ENCODE measurements around the gene ZGPAT. TPM values are rescaled to one million over a fixed set of nuclear protein-coding genes. Genes with fewer than 3 reads are reported as not detected.

ZGPAT gene
- total RNA-seq, 1 experiment from 2014 or later, result 27.2 TPM

GRCh38 chr20:63697357-63697867 lies 10.4 kb upstream of the ZGPAT start:
- Histone ChIP-seq H3K27me3 (ENCODE audit: insufficient read depth, low read depth) (no peaks in the 10 kb centered on the region), H3K27ac (no peak overlapping the region), H3K79me2 (ENCODE audit: low read depth) (0 out of 2 replicates have a peak, but pooled peaks cover 5% of the 10 kb centered on the region), H4K20me1 (ENCODE audit: insufficient read depth) (0 out of 2 replicates have a peak, but pooled peaks cover 3% of the 10 kb centered on the region), H3K4me3 (no peak overlapping the region), H3K4me1 (replicated peaks; ENCODE audit: insufficient read depth) (peaks cover 20% of the 10 kb centered on the region), H3K9me3 (ENCODE audit: insufficient read depth, low read depth) (no peaks in the 10 kb centered on the region), H2AFZ (no peak overlapping the region), H3K36me3 (ENCODE audit: low read depth) (no peaks in the 10 kb centered on the region), H3F3A (ENCODE audit: insufficient read depth, low read depth) (peaks cover 54% of the 10 kb centered on the region), H3K9me2 (ENCODE audit: insufficient read depth) (no peaks in the 10 kb centered on the region), H3K4me2 (no peak overlapping the region)
- intact Hi-C loops (cut with micrococcal nuclease; ENCODE audit: unreplicated experiment), result no loop called here
- ChIA-PET POLR2A (ENCODE audit: unreplicated experiment) (interaction anchor here (0.6 to 0.7 kb wide), 2 partner anchors 14 to 42 kb away, joined by 3 read pairs; partner anchors contain the start of gene SLC2A4RG), CTCF (no interaction called here)
- TF ChIP-seq, protein P1, sequence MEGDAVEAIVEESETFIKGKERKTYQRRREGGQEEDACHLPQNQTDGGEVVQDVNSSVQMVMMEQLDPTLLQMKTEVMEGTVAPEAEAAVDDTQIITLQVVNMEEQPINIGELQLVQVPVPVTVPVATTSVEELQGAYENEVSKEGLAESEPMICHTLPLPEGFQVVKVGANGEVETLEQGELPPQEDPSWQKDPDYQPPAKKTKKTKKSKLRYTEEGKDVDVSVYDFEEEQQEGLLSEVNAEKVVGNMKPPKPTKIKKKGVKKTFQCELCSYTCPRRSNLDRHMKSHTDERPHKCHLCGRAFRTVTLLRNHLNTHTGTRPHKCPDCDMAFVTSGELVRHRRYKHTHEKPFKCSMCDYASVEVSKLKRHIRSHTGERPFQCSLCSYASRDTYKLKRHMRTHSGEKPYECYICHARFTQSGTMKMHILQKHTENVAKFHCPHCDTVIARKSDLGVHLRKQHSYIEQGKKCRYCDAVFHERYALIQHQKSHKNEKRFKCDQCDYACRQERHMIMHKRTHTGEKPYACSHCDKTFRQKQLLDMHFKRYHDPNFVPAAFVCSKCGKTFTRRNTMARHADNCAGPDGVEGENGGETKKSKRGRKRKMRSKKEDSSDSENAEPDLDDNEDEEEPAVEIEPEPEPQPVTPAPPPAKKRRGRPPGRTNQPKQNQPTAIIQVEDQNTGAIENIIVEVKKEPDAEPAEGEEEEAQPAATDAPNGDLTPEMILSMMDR (conservative IDR thresholded peaks at IDR 0.05), result no peak
- no peak for TF ChIP-seq EZH2 (IDR thresholded peaks at IDR 0.05; ENCODE audit: low read depth)
- BruUV-seq (replicated peaks), result no TSS peak
- peak in 1 of 2 experiments; percentile 32 for DNase-seq

- no peaks in the 10 kb centered on the region for H3K9me3 ChIP-seq (ENCODE audit: insufficient read depth, low read depth)
- peak overlapping the region; percentile 65; the same call in 1 of the 2 replicates for H3K27ac ChIP-seq
- TF ChIP-seq EZH2 (IDR thresholded peaks at IDR 0.05; ENCODE audit: low read depth), result no peak
- TF ChIP-seq, protein P1 (conservative IDR thresholded peaks at IDR 0.05), result no peak
- H3K9me2 ChIP-seq (ENCODE audit: insufficient read depth), result no peaks in the 10 kb centered on the region
- CTCF ChIA-PET, result interaction anchor here (0.7 to 1.3 kb wide), 2 partner anchors 20 to 160 kb away, joined by 3 to 11 read pairs; no protein-coding TSS in a partner anchor
- H3K4me3 ChIP-seq, result no peak overlapping the region
- H2AFZ ChIP-seq, result no peak overlapping the region
- H3F3A ChIP-seq (ENCODE audit: insufficient read depth, low read depth), result peaks cover 53% of the 10 kb centered on the region; the same call in 1 of the 2 replicates
- H4K20me1 ChIP-seq (ENCODE audit: insufficient read depth), result 0 out of 2 replicates have a peak, but pooled peaks cover 3% of the 10 kb centered on the region
- H3K4me2 ChIP-seq, result no peak overlapping the region
- POLR2A ChIA-PET (ENCODE audit: unreplicated experiment), result interaction anchor here (0.6 to 1.0 kb wide), 3 partner anchors 11 to 56 kb away, joined by 3 to 7 read pairs (median 3); no protein-coding TSS in a partner anchor
- 0 out of 2 replicates have a peak, but pooled peaks cover 5% of the 10 kb centered on the region for H3K79me2 ChIP-seq (ENCODE audit: low read depth)
- H3K4me1 ChIP-seq (replicated peaks; ENCODE audit: insufficient read depth), result peaks cover 20% of the 10 kb centered on the region
- no TSS peak for BruUV-seq (replicated peaks)
- no peaks in the 10 kb centered on the region for H3K27me3 ChIP-seq (ENCODE audit: insufficient read depth, low read depth)
- intact Hi-C loops (cut with micrococcal nuclease; ENCODE audit: unreplicated experiment), result no loop called here
- DNase-seq, result no peak
- H3K36me3 ChIP-seq (ENCODE audit: low read depth), result no peaks in the 10 kb centered on the region
Observed at GRCh38 chr20:63697868-63698545, 9.8 kb upstream of the ZGPAT start.

DNA sequence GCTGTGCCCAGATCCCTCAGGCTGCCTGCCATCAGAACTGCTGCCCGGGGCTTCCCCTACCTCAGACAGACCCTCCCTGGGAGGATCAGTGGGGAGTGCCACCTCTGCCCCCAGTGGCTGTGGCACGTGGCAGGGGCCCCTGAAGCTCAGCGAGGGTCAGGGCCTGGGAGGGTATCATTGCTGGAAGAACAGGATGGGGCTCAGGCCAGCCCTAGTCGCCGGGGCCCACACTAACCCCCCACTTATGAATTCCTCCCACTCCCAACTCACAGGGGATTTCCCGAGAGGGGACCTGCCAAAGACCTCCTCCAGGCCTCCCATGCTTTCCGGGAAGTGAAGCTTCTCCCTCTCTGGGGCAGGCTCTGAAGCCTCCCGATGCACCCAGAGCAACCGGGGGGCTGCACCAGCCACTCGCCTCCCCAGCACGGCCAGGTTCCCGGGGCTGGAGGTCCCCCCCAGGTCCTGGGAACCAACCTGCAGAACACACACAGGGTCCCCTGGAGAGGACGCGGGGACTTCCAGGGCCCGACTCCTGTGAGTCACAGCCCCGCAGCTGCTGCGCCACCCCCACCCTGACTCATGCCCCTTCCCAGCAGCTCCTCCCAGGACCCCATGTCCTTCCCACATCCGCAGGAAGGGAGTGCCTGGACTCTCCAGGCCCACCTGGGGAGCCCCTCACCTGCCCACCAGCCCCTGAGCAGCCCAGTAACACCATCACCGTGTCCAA lies 8.9 kb upstream of the ZGPAT start:
- Histone ChIP-seq H3K9me2 (ENCODE audit: insufficient read depth) (no peaks in the 10 kb centered on the region), H3K9me3 (ENCODE audit: insufficient read depth, low read depth) (no peaks in the 10 kb centered on the region), H3K4me1 (replicated peaks; ENCODE audit: insufficient read depth) (peaks cover 20% of the 10 kb centered on the region), H3K4me2 (peak overlapping the region; percentile 71), H3K36me3 (ENCODE audit: low read depth) (no peaks in the 10 kb centered on the region), H3K27ac (peak overlapping the region; percentile 65), H4K20me1 (ENCODE audit: insufficient read depth) (0 out of 2 replicates have a peak, but pooled peaks cover 3% of the 10 kb centered on the region), H3K79me2 (ENCODE audit: low read depth) (0 out of 2 replicates have a peak, but pooled peaks cover 5% of the 10 kb centered on the region), H2AFZ (no peak overlapping the region), H3K27me3 (ENCODE audit: insufficient read depth, low read depth) (no peaks in the 10 kb centered on the region), H3F3A (ENCODE audit: insufficient read depth, low read depth) (peaks cover 57% of the 10 kb centered on the region; the same call in 1 of the 2 replicates), H3K4me3 (peak overlapping the region; percentile 27; the same call in 1 of the 2 replicates)
- peak; percentile 79 to 90 for DNase-seq
- CTCF ChIA-PET, result interaction anchor here (0.5 to 1.3 kb wide), 3 partner anchors 19 to 204 kb away, joined by 3 to 12 read pairs (median 11); no protein-coding TSS in a partner anchor
- intact Hi-C loops (cut with micrococcal nuclease; ENCODE audit: unreplicated experiment), result loop anchor here (1.0 kb wide), 1 partner anchor 17 kb away; no protein-coding TSS in a partner anchor
- POLR2A ChIA-PET (ENCODE audit: unreplicated experiment), result interaction anchor here (0.5 to 1.0 kb wide), 5 partner anchors 9 to 57 kb away, joined by 3 to 11 read pairs (median 4); partner anchors contain the start of genes ARFRP1, RTEL1 and ZGPAT
- TF ChIP-seq EZH2 (IDR thresholded peaks at IDR 0.05; ENCODE audit: low read depth), result no peak
- TF ChIP-seq, protein P1 (conservative IDR thresholded peaks at IDR 0.05), result no peak
- BruUV-seq (replicated peaks), result no TSS peak
